Measurements from ENCODE around the gene SYT3. TPM values are rescaled to one million over a fixed set of nuclear protein-coding genes. Genes with fewer than 3 reads are reported as not detected.

SYT3 gene
- polyA plus RNA-seq, 3 donors = not detected

DNA sequence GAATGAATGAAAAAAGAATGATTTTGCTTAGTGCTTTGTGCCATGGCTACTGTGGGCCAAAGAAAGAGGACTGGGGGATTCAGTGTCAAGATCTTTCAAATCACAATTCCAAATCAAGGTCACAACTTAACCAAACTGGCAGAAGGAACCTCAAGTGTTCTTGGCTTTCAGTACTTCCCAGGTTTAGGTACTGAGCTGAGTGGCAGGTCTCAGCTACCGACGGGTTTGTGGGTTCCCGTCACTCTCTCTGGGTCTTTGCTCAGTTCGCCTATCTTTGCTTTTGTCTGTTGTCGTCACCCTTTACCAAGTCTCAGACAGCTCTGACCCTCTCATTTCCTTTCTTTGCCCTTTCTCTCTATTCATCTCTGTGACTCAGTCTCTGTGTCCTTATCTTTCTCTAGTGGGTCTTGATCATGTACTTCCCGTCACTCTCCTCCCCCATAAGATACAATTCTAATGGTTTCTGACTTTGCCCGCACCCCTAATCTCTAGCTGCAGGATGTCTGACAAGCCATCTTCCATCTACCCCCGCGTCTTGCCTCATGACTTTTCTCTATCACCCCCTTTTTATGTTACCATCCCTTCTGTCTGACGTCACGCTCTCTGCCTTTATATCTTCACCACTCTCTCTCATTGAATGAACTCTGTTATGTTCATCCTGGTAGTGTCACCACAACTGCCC lies 38.1 kb downstream of the SYT3 start:
- peaks cover 2 to 26% (median 11%) of the 10 kb centered on the region in 7 donors for H3K9me3 Mint-ChIP-seq
- no peaks in the 10 kb centered on the region for H3K4me1 Mint-ChIP-seq
- H3K9ac ChIP-seq (ENCODE audit: insufficient read depth, low read length, poor library complexity, severe bottlenecking) = no peak overlapping the region
- no peak overlapping the region for H3K4me3 Mint-ChIP-seq
- H3K27me3 ChIP-seq (ENCODE audit: control insufficient read depth in 2 of 2, insufficient read depth in 2 of 2, low read length in 2 of 2) = peaks cover 2 to 15% of the 10 kb centered on the region in 2 donors
- no peaks in the 10 kb centered on the region for H3K4me1 ChIP-seq (ENCODE audit: control insufficient read depth in 1 of 2, insufficient read depth in 2 of 2, low read length in 2 of 2)
- H3K4me3 ChIP-seq (replicated peaks in 1 of 3; ENCODE audit: low read depth in 2 of 3, low read length in 3 of 3) = no peak overlapping the region
- peaks cover 0 to 6% of the 10 kb centered on the region in 2 donors for H3K36me3 Mint-ChIP-seq
- TF ChIP-seq, protein P1, sequence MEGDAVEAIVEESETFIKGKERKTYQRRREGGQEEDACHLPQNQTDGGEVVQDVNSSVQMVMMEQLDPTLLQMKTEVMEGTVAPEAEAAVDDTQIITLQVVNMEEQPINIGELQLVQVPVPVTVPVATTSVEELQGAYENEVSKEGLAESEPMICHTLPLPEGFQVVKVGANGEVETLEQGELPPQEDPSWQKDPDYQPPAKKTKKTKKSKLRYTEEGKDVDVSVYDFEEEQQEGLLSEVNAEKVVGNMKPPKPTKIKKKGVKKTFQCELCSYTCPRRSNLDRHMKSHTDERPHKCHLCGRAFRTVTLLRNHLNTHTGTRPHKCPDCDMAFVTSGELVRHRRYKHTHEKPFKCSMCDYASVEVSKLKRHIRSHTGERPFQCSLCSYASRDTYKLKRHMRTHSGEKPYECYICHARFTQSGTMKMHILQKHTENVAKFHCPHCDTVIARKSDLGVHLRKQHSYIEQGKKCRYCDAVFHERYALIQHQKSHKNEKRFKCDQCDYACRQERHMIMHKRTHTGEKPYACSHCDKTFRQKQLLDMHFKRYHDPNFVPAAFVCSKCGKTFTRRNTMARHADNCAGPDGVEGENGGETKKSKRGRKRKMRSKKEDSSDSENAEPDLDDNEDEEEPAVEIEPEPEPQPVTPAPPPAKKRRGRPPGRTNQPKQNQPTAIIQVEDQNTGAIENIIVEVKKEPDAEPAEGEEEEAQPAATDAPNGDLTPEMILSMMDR (IDR thresholded peaks at IDR 0.05) = no peak
- H3K4me2 ChIP-seq (replicated peaks; ENCODE audit: extremely low read depth, low read length, poor library complexity, severe bottlenecking) = no peak overlapping the region
- no peaks in the 10 kb centered on the region for H3K79me2 ChIP-seq (ENCODE audit: insufficient read depth, low read length)
- intact Hi-C loops (cut with micrococcal nuclease) = no loop called here
- no peak for DNase-seq
- H3K27me3 Mint-ChIP-seq (ENCODE audit: low read depth in 3 of 3) = peaks cover 21 to 35% (median 33%) of the 10 kb centered on the region in 3 donors
- no peak overlapping the region for H3K27ac Mint-ChIP-seq
- peaks cover 3 to 9% of the 10 kb centered on the region in 2 donors for H3K9me3 ChIP-seq (replicated peaks in 1 of 2; ENCODE audit: control insufficient read depth in 1 of 2, insufficient read depth in 1 of 2, low read length in 2 of 2)
- 78% methylated on average over 11 of the region's 11 CpGs for WGBS (ENCODE audit: insufficient coverage)
- no peak overlapping the region for H2AFZ ChIP-seq (ENCODE audit: insufficient read depth, low read depth, low read length, poor library complexity, severe bottlenecking)
- H3K27ac ChIP-seq (ENCODE audit: low read depth in 1 of 2, low read length in 2 of 2) = no peak overlapping the region
- H3K36me3 ChIP-seq (replicated peaks in 1 of 2; ENCODE audit: control insufficient read depth in 1 of 2, insufficient read depth in 2 of 2, low read length in 2 of 2) = no peaks in the 10 kb centered on the region
- no peaks in the 10 kb centered on the region for H4K20me1 ChIP-seq (ENCODE audit: insufficient read depth, low read length)

GRCh38 chr19:50599427-50599826 lies 40.3 kb downstream of the SYT3 start:
- Histone ChIP-seq H3K9me3 (replicated peaks in 1 of 2; ENCODE audit: control insufficient read depth in 1 of 2, insufficient read depth in 1 of 2, low read length in 2 of 2) (peaks cover 0 to under 1% of the 10 kb centered on the region in 2 donors), H4K20me1 (ENCODE audit: insufficient read depth, low read length) (no peaks in the 10 kb centered on the region), H3K27ac (ENCODE audit: low read depth in 1 of 2, low read length in 2 of 2) (no peak overlapping the region), H3K4me2 (replicated peaks; ENCODE audit: extremely low read depth, low read length, poor library complexity, severe bottlenecking) (no peak overlapping the region), H3K79me2 (ENCODE audit: insufficient read depth, low read length) (no peaks in the 10 kb centered on the region), H2AFZ (ENCODE audit: insufficient read depth, low read depth, low read length, poor library complexity, severe bottlenecking) (no peak overlapping the region), H3K4me3 (replicated peaks in 1 of 3; ENCODE audit: low read depth in 2 of 3, low read length in 3 of 3) (no peak overlapping the region), H3K4me1 (ENCODE audit: control insufficient read depth in 1 of 2, insufficient read depth in 2 of 2, low read length in 2 of 2) (no peaks in the 10 kb centered on the region), H3K36me3 (replicated peaks in 1 of 2; ENCODE audit: control insufficient read depth in 1 of 2, insufficient read depth in 2 of 2, low read length in 2 of 2) (no peaks in the 10 kb centered on the region), H3K27me3 (ENCODE audit: control insufficient read depth in 2 of 2, insufficient read depth in 2 of 2, low read length in 2 of 2) (peaks cover 2 to 9% of the 10 kb centered on the region in 2 donors), H3K9ac (ENCODE audit: insufficient read depth, low read length, poor library complexity, severe bottlenecking) (no peak overlapping the region)
- TF ChIP-seq, protein P1 (IDR thresholded peaks at IDR 0.05) = no peak
- H3K36me3 Mint-ChIP-seq = peaks cover 0 to under 1% of the 10 kb centered on the region in 2 donors
- H3K4me1 Mint-ChIP-seq = no peaks in the 10 kb centered on the region
- DNase-seq = no peak
- intact Hi-C loops (cut with micrococcal nuclease) = no loop called here
- 96% methylated on average over 7 of the region's 9 CpGs for WGBS (ENCODE audit: insufficient coverage)
- H3K27ac Mint-ChIP-seq = no peak overlapping the region
- H3K4me3 Mint-ChIP-seq = no peak overlapping the region
- peaks cover 10 to 26% (median 23%) of the 10 kb centered on the region in 3 donors for H3K27me3 Mint-ChIP-seq (ENCODE audit: low read depth in 3 of 3)
- H3K9me3 Mint-ChIP-seq = peaks cover 0 to 7% (median 1%) of the 10 kb centered on the region in 7 donors
